ENCODE data around the gene ALOX15B.

Gene ALOX15B

DNA sequence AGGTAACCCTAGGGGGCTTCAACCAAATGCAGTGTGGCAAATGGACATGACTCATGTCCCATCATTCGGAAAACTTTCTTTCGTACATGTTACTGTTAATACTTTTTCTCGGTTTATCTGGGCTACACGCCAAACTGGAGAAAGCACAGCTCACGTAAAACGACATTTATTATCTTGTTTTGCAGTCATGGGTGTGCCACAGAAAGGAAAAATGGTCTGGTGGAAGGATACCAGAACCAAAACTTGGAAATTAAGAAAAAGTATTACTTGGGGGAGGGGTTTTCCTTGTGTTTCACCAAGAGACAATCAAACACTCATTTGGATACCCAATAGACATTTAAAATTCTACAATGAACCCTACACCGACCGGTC lies 23.6 kb downstream of the ALOX15B start:
- TF ChIP-seq, protein P1, sequence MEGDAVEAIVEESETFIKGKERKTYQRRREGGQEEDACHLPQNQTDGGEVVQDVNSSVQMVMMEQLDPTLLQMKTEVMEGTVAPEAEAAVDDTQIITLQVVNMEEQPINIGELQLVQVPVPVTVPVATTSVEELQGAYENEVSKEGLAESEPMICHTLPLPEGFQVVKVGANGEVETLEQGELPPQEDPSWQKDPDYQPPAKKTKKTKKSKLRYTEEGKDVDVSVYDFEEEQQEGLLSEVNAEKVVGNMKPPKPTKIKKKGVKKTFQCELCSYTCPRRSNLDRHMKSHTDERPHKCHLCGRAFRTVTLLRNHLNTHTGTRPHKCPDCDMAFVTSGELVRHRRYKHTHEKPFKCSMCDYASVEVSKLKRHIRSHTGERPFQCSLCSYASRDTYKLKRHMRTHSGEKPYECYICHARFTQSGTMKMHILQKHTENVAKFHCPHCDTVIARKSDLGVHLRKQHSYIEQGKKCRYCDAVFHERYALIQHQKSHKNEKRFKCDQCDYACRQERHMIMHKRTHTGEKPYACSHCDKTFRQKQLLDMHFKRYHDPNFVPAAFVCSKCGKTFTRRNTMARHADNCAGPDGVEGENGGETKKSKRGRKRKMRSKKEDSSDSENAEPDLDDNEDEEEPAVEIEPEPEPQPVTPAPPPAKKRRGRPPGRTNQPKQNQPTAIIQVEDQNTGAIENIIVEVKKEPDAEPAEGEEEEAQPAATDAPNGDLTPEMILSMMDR (IDR thresholded peaks at IDR 0.05; ENCODE audit: poor library complexity, severe bottlenecking) = no peak
- Histone ChIP-seq H3K9me3 (ENCODE audit: severe bottlenecking) (no peaks in the 10 kb centered on the region), H3K4me1 (ENCODE audit: insufficient read depth, poor library complexity, severe bottlenecking) (peaks cover 5% of the 10 kb centered on the region), H3K27me3 (ENCODE audit: insufficient read depth, poor library complexity, severe bottlenecking) (no peaks in the 10 kb centered on the region), H3K4me3 (ENCODE audit: severe bottlenecking) (peak overlapping the region; percentile 14), H3K27ac (ENCODE audit: poor library complexity, severe bottlenecking) (no peak overlapping the region), H3K36me3 (ENCODE audit: low read depth) (no peaks in the 10 kb centered on the region)
- DNase-seq (ENCODE audit: low spot score) (no peak), ATAC-seq (ENCODE audit: low read depth) (no peak)

- H3K9me3 ChIP-seq (ENCODE audit: severe bottlenecking) = no peaks in the 10 kb centered on the region
- peak overlapping the region; percentile 14 for H3K4me3 ChIP-seq (ENCODE audit: severe bottlenecking)
- H3K27me3 ChIP-seq (ENCODE audit: insufficient read depth, poor library complexity, severe bottlenecking) = no peaks in the 10 kb centered on the region
- TF ChIP-seq, protein P1 (IDR thresholded peaks at IDR 0.05; ENCODE audit: poor library complexity, severe bottlenecking) = no peak
- DNase-seq (ENCODE audit: low spot score) (no peak), ATAC-seq (ENCODE audit: low read depth) (peak; percentile 39; the same call in 2 of the 3 replicates)
- H3K27ac ChIP-seq (ENCODE audit: poor library complexity, severe bottlenecking) = no peak overlapping the region
- H3K4me1 ChIP-seq (ENCODE audit: insufficient read depth, poor library complexity, severe bottlenecking) = peaks cover 5% of the 10 kb centered on the region
- H3K36me3 ChIP-seq (ENCODE audit: low read depth) = no peaks in the 10 kb centered on the region
Measured at GRCh38 chr17:8062807-8063483, 24.1 kb downstream of the ALOX15B start.

GRCh38 chr17:8063761-8064534 lies 25.1 kb downstream of the ALOX15B start:
- Histone ChIP-seq H3K27ac (ENCODE audit: poor library complexity, severe bottlenecking) (no peak overlapping the region), H3K36me3 (ENCODE audit: low read depth) (no peaks in the 10 kb centered on the region), H3K4me3 (ENCODE audit: severe bottlenecking) (no peak overlapping the region), H3K4me1 (ENCODE audit: insufficient read depth, poor library complexity, severe bottlenecking) (peaks cover 5% of the 10 kb centered on the region), H3K27me3 (ENCODE audit: insufficient read depth, poor library complexity, severe bottlenecking) (no peaks in the 10 kb centered on the region), H3K9me3 (ENCODE audit: severe bottlenecking) (no peaks in the 10 kb centered on the region)
- ATAC-seq (ENCODE audit: low read depth) (no peak), DNase-seq (ENCODE audit: low spot score) (no peak)
- TF ChIP-seq, protein P1 (IDR thresholded peaks at IDR 0.05; ENCODE audit: poor library complexity, severe bottlenecking) = no peak

- no peak for ATAC-seq (ENCODE audit: low read depth)
- no peak overlapping the region for H3K27ac ChIP-seq (ENCODE audit: poor library complexity, severe bottlenecking)
- H3K4me1 ChIP-seq (ENCODE audit: insufficient read depth, poor library complexity, severe bottlenecking) = peaks cover 5% of the 10 kb centered on the region
- TF ChIP-seq, protein P1 (IDR thresholded peaks at IDR 0.05; ENCODE audit: poor library complexity, severe bottlenecking) = no peak
- no peaks in the 10 kb centered on the region for H3K27me3 ChIP-seq (ENCODE audit: insufficient read depth, poor library complexity, severe bottlenecking)
- H3K9me3 ChIP-seq (ENCODE audit: severe bottlenecking) = no peaks in the 10 kb centered on the region
- no peaks in the 10 kb centered on the region for H3K36me3 ChIP-seq (ENCODE audit: low read depth)
- no peak for DNase-seq (ENCODE audit: low spot score)
- no peak overlapping the region for H3K4me3 ChIP-seq (ENCODE audit: severe bottlenecking)
Measured at GRCh38 chr17:8064561-8065019, 25.7 kb downstream of the ALOX15B start.

All from RWPE2 (cell line).